ENCODE measurements around the gene LRRC8E. TPM values are rescaled to one million over a fixed set of nuclear protein-coding genes. Genes with fewer than 3 reads are reported as not detected.

LRRC8E gene
- total RNA-seq, 1 experiment from 2014 or later: 3.0 TPM

DNA sequence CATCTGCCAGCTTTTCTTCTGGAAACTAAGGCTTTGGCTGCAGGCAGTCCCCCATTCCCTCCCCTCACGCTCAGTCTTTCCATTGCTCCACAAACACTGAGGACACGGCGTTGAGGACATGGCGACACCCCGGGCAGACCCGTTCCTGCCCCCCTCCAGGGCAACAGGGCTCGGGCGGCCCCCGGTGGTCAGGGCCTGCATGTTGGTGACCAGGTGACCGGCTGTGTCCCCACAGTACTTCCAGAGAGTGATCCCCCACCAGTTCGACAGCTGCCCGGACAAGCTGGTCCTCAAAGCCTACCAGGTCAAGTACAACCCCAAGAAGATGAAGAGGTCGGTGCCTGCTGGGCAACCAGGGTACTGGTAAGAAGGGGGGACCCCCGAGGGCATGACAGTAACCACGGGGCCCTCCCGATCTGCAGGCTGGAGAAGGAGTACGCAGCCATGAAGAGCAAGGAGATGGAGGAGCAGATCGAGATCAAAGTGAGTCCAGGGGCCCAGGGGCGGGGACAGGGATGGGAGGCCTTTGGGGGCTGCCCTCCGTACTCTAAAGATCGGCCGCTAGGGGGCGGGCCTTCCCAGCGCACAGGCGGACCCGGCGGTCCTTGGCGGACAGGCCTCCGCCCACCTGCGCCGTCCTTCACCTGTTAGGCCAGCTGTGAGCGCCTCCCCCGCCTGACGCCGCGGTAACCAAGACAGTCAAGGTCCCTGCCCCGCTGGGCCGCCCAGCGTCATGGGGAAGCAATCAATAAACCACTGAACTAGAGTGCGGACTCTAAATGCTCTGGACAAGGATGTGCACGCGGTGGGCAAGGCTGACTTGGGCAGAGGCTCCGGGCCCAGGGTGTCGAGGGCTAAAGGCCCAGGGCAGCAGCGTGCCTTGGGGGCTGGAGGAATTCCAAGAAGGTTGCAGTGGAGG is 35.2 kb upstream of the LRRC8E start (continued):
- TF ChIP-seq ZNF281 (CRISPR knock-in tag; IDR thresholded peaks at IDR 0.05) (no peak), MAX (CRISPR knock-in tag; IDR thresholded peaks at IDR 0.05) (peak; percentile 80), HMGXB4 (CRISPR knock-in tag; IDR thresholded peaks at IDR 0.05) (peak; percentile 53; the same call in 1 of the 2 replicates), ZBTB21 (CRISPR knock-in tag; IDR thresholded peaks at IDR 0.05; ENCODE audit: borderline replicate concordance) (no peak), CTCF (IDR thresholded peaks at IDR 0.05) (peak; percentile 95), MYBL2 (CRISPR knock-in tag; IDR thresholded peaks at IDR 0.05) (0 out of 2 replicates have a peak, but pooled peaks have one; percentile 25), EMX1 (CRISPR knock-in tag; IDR thresholded peaks at IDR 0.05) (no peak), RELA (CRISPR knock-in tag; IDR thresholded peaks at IDR 0.05; ENCODE audit: borderline replicate concordance) (no peak), HMGA2 (CRISPR knock-in tag; IDR thresholded peaks at IDR 0.05) (no peak), NR3C1 (CRISPR knock-in tag; conservative IDR thresholded peaks at IDR 0.05; ENCODE audit: low read depth) (no peak), SP1 (CRISPR knock-in tag; conservative IDR thresholded peaks at IDR 0.05) (peak; percentile 72), TEAD1 (CRISPR knock-in tag; IDR thresholded peaks at IDR 0.05) (0 out of 2 replicates have a peak, but pooled peaks have one; percentile 42), JUN (CRISPR knock-in tag; IDR thresholded peaks at IDR 0.05) (no peak), ARID4B (CRISPR knock-in tag; IDR thresholded peaks at IDR 0.05; ENCODE audit: borderline replicate concordance) (peak; percentile 77; the same call in 1 of the 2 replicates), ERG (CRISPR knock-in tag; IDR thresholded peaks at IDR 0.05) (no peak), FOXK1 (CRISPR knock-in tag; IDR thresholded peaks at IDR 0.05) (peak; percentile 58), GABPB1 (CRISPR knock-in tag; IDR thresholded peaks at IDR 0.05) (no peak; the same call in none of the 2 replicates), JAZF1 (CRISPR knock-in tag; IDR thresholded peaks at IDR 0.05) (no peak), ZNF263 (CRISPR knock-in tag; IDR thresholded peaks at IDR 0.05; ENCODE audit: low read depth) (no peak)
- TF ChIP-seq, protein P1, sequence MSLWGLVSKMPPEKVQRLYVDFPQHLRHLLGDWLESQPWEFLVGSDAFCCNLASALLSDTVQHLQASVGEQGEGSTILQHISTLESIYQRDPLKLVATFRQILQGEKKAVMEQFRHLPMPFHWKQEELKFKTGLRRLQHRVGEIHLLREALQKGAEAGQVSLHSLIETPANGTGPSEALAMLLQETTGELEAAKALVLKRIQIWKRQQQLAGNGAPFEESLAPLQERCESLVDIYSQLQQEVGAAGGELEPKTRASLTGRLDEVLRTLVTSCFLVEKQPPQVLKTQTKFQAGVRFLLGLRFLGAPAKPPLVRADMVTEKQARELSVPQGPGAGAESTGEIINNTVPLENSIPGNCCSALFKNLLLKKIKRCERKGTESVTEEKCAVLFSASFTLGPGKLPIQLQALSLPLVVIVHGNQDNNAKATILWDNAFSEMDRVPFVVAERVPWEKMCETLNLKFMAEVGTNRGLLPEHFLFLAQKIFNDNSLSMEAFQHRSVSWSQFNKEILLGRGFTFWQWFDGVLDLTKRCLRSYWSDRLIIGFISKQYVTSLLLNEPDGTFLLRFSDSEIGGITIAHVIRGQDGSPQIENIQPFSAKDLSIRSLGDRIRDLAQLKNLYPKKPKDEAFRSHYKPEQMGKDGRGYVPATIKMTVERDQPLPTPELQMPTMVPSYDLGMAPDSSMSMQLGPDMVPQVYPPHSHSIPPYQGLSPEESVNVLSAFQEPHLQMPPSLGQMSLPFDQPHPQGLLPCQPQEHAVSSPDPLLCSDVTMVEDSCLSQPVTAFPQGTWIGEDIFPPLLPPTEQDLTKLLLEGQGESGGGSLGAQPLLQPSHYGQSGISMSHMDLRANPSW (CRISPR knock-in tag; conservative IDR thresholded peaks at IDR 0.05; ENCODE audit: low read depth): no peak
- TF ChIP-seq, protein P2, sequence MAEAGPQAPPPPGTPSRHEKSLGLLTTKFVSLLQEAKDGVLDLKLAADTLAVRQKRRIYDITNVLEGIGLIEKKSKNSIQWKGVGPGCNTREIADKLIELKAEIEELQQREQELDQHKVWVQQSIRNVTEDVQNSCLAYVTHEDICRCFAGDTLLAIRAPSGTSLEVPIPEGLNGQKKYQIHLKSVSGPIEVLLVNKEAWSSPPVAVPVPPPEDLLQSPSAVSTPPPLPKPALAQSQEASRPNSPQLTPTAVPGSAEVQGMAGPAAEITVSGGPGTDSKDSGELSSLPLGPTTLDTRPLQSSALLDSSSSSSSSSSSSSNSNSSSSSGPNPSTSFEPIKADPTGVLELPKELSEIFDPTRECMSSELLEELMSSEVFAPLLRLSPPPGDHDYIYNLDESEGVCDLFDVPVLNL (CRISPR knock-in tag; IDR thresholded peaks at IDR 0.05; ENCODE audit: borderline replicate concordance, low read depth): no peak

All from WTC11 (cell line).